Measurements from ENCODE around the gene RASL11B. TPM values are rescaled to one million over a fixed set of nuclear protein-coding genes. Genes with fewer than 3 reads are reported as not detected.

Gene RASL11B
- total RNA-seq, 4 donors from 2014 or later, result 0.54 TPM; not detected in 3

DNA sequence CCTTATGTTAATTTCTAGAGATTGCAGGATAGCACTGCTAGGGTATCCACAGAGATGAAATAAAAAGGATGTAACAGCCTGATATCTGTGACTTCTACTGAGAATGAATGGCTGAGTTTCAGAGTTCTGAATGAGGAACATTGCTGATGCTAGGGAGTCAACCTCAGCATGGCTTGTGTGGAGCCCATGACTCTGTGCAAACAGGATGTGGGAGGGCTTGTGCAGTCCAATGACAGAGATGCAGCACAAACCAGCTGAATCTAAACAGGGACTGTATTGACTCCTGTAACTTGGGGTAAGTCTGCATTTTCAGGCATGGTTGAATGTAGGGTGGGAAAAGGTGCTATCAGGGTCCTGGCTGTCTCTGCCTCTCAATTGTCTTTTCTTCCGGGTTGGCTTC, 5.3 kb upstream of the RASL11B start:
- no peak overlapping the region for H3K27ac ChIP-seq
- DNase-seq, result no peak
- no peak overlapping the region for H3K4me3 ChIP-seq
- H3K4me1 ChIP-seq, result peaks cover 0 to 5% (median 1%) of the 10 kb centered on the region in 4 donors
- no peaks in the 10 kb centered on the region for H3K9me3 ChIP-seq
- no peaks in the 10 kb centered on the region for H3K27me3 ChIP-seq
- TF ChIP-seq POLR2A (IDR thresholded peaks at IDR 0.05), result no peak
- TF ChIP-seq, protein P1, sequence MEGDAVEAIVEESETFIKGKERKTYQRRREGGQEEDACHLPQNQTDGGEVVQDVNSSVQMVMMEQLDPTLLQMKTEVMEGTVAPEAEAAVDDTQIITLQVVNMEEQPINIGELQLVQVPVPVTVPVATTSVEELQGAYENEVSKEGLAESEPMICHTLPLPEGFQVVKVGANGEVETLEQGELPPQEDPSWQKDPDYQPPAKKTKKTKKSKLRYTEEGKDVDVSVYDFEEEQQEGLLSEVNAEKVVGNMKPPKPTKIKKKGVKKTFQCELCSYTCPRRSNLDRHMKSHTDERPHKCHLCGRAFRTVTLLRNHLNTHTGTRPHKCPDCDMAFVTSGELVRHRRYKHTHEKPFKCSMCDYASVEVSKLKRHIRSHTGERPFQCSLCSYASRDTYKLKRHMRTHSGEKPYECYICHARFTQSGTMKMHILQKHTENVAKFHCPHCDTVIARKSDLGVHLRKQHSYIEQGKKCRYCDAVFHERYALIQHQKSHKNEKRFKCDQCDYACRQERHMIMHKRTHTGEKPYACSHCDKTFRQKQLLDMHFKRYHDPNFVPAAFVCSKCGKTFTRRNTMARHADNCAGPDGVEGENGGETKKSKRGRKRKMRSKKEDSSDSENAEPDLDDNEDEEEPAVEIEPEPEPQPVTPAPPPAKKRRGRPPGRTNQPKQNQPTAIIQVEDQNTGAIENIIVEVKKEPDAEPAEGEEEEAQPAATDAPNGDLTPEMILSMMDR (IDR thresholded peaks at IDR 0.05), result no peak
- no peaks in the 10 kb centered on the region for H3K36me3 ChIP-seq

DNA sequence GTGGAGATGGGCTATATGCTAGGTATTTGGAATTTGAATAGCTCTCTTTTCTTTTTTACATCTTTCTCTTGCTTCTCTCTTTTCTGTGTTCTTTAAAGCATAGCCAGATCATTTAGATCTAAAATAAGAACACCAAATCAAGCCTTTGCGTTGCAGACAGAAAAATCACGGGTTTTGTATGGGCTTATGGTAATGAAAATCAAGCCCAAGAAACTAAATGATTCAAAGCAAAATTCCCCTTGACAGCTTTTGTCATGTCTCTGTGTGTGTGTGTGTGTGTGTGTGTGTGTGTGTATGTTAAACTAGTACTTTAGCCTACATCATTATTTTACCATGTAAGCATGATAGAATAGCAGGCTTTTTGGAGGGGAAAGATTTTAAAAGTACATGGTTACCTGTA, 1.8 kb upstream of the RASL11B start:
- TF ChIP-seq, protein P1 (IDR thresholded peaks at IDR 0.05), result no peak
- TF ChIP-seq POLR2A (IDR thresholded peaks at IDR 0.05), result no peak
- Histone ChIP-seq H3K4me1 (peaks cover 0 to 13% (median 4%) of the 10 kb centered on the region in 4 donors), H3K27me3 (no peaks in the 10 kb centered on the region), H3K27ac (no peak overlapping the region), H3K4me3 (no peak overlapping the region), H3K9me3 (no peaks in the 10 kb centered on the region), H3K36me3 (no peaks in the 10 kb centered on the region)
- DNase-seq, result no peak

DNA sequence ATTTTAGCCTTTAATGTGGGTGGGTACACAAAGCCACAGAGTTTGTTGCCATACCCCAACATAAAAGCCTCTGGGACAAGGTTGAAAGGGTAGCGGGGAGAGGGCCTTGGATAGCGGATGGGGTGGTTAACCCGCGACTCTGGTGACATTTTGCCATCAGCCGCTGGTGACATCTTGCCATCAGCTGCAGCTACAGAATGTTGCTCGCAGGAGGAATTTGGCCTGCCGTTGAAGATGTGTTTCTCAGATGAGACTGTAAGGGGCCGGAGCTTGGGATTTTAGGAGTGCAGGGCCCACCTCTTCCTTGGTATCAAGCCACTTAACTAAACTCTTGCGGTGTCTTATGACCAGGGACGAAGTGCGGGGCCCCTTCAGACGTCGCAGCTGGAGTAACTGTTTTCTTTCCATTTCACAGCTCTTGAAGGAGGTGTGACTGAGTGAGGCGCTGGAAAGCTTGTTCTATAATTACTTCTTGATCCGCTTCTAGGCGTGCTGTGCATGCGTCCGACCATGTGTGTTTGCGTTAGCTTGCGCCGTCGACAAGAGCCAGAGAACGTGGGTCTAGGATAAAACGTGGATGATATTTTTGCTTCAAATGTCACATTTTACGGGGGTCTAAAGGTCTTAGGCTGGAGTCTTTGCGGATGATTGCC, 820 bp upstream of the RASL11B start:
- H3K27ac ChIP-seq, result peak overlapping the region in 2 of 4 donors; percentile 46 to 63
- peak overlapping the region; percentile 44 to 73 (median 67) for H3K4me3 ChIP-seq
- no peak for DNase-seq

DNA sequence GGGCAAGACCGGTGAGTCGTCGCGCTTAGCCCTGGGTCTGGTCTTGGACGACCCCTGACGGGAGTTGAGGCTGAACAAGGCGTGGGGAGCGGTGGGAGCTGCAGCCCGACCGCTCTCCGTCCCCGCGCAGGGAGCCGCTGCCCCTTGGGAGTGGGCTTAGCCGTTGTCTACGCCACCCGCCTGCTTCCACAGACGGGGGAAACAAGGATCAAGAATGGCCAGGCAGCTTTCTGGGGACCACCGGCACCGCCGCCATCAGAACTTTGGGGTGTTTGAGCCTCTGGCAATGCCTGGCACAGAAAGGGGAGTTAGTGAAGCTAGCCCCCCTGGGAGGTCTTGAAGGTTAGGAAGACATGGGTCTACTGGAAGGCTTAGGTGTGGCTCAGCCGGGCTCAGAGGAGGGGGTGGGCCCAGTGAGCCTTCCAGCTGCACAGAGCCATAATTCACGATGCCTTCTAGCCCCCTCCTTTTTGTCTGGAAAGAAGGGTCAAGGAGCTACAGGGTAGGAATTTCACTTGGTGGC, 583 bp downstream of the RASL11B start:
- Histone ChIP-seq H3K36me3 (no peaks in the 10 kb centered on the region), H3K4me3 (peak overlapping the region; percentile 44 to 73 (median 67)), H3K4me1 (peaks cover 0 to 13% (median 4%) of the 10 kb centered on the region in 4 donors), H3K27ac (peak overlapping the region in 1 of 4 donors; percentile 63), H3K27me3 (no peaks in the 10 kb centered on the region), H3K9me3 (no peaks in the 10 kb centered on the region)
- DNase-seq, result no peak
- no peak for TF ChIP-seq POLR2A (IDR thresholded peaks at IDR 0.05)
- TF ChIP-seq, protein P1 (IDR thresholded peaks at IDR 0.05), result no peak

More for the DNA sequence above, 820 bp upstream of the RASL11B start:
- Histone ChIP-seq H3K4me1 (peaks cover 0 to 13% (median 4%) of the 10 kb centered on the region in 4 donors), H3K9me3 (no peaks in the 10 kb centered on the region), H3K36me3 (no peaks in the 10 kb centered on the region), H3K27me3 (no peaks in the 10 kb centered on the region)
- TF ChIP-seq, protein P1 (IDR thresholded peaks at IDR 0.05), result no peak
- TF ChIP-seq POLR2A (IDR thresholded peaks at IDR 0.05), result no peak

DNA sequence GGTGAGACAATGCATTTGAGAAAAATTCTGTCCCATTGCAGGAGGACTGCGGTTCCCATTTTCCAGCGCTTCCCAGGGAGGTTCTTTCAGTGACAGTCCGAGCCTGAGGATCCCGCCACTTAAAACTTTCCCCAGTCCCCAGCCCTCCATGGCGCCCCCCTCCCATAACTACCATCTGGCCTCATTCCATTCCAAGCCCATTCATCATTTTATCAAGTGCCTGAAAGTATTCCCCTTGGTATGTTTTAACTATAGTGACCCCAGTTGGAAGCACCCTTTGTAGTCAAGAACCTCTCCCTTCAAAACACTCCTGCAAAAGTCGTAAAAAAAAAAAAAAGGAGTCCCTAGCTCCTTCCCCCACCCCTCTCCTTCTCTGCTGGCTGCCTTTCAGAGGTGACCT, 1.2 kb downstream of the RASL11B start:
- no peaks in the 10 kb centered on the region for H3K9me3 ChIP-seq
- peaks cover 0 to 13% (median 4%) of the 10 kb centered on the region in 4 donors for H3K4me1 ChIP-seq
- no peaks in the 10 kb centered on the region for H3K36me3 ChIP-seq
- no peak for TF ChIP-seq POLR2A (IDR thresholded peaks at IDR 0.05)
- TF ChIP-seq, protein P1 (IDR thresholded peaks at IDR 0.05), result no peak
- H3K4me3 ChIP-seq, result no peak overlapping the region
- H3K27me3 ChIP-seq, result no peaks in the 10 kb centered on the region
- no peak overlapping the region for H3K27ac ChIP-seq
- no peak for DNase-seq

Measured in Peyer's patch (tissue), 4 donors.